Vagina (tissue), 2 donors: ENCODE data around the gene PARD3.

Experiments
- CTCF ChIP-seq, 3 experiments: fragments of 450-650 bp in 2 of 3; fragments of 200-600 bp in 1 of 3; sonication (generic) in 1 of 3; IDR thresholded peaks; one replicate each; pipeline ENCODE4 v1.5.1; 2017 to 2019; ENCODE audit warnings: antibody characterized with exemption in 3 of 3, mild to moderate bottlenecking in 2 of 3, moderate library complexity in 2 of 3
- POLR2A ChIP-seq, 2 donors: fragments of 450-650 bp; IDR thresholded peaks; one replicate each; pipeline ENCODE4 v1.6.1; 2017; ENCODE audit warnings: antibody characterized with exemption in 2 of 2, mild to moderate bottlenecking in 2 of 2, moderate library complexity in 2 of 2
- POLR2AphosphoS5 ChIP-seq, 2 donors: sonication (generic); formaldehyde crosslinking; IDR thresholded peaks; one replicate each; pipeline ENCODE4 v1.9.0; 2017; ENCODE audit warnings: antibody characterized with exemption in 2 of 2, mild to moderate bottlenecking in 2 of 2, low read depth in 1 of 2; ENCODE audit not compliant: insufficient read depth in 1 of 2

GRCh38 chr10:34327184-34327583 lies 487.9 kb downstream of the PARD3 start:
- TF ChIP-seq CTCF (IDR thresholded peaks at IDR 0.05) (no peak), POLR2AphosphoS5 (IDR thresholded peaks at IDR 0.05; ENCODE audit: insufficient read depth in 1 of 2, low read depth in 1 of 2) (no peak), POLR2A (IDR thresholded peaks at IDR 0.05) (no peak)
